Endothelial cell of umbilical vein (primary cell): ENCODE data around the gene DDR2. TPM values are rescaled to one million over a fixed set of nuclear protein-coding genes. Genes with fewer than 3 reads are reported as not detected.

Experiments used
- BruUV-seq: library from RNA; stranded (reverse); fragments of 400-500 nt; replicated peaks from 2 replicates; lab custom pipeline; 2021; lab: Mats Ljungman, UMichigan
- CTCF ChIA-PET: fragments of 300-600, 350-600 bp; sonication (Branson Sonifier 250); formaldehyde crosslinking; loops from one replicate; lab custom pipeline; 2021; ENCODE audit warnings: antibody characterized with exemption, inconsistent platforms; lab: Charles Lee
- POLR2A ChIA-PET: fragments of 300-600, 350-600 bp; sonication (Branson Sonifier 250); formaldehyde crosslinking; loops from one replicate; lab custom pipeline; 2021; ENCODE audit warnings: antibody characterized with exemption, inconsistent platforms; lab: Charles Lee
- DNase-seq: peaks from one replicate; pipeline ENCODE4 v3.0.0-alpha.2; 2011; ENCODE audit warnings: low read depth, low spot score
- FAIRE-seq: peaks from 2 replicates; lab custom pipeline; 2011; peaks lifted over from hg19 to GRCh38; lab: Jason Lieb, UNC
- H2AFZ ChIP-seq: 2 replicates; pipeline ENCODE4 v1.6.0; 2012; ENCODE audit warnings: low read depth, low read length, control low read depth, inconsistent platforms
- H3K27ac ChIP-seq: 2 replicates; pipeline ENCODE4 v1.5.1; 2011; ENCODE audit warnings: low read depth, mild to moderate bottlenecking, control low read depth, low read length, moderate library complexity; ENCODE audit not compliant: insufficient read depth
- H3K27me3 ChIP-seq, 2 experiments: 2 replicates each; pipeline versions ENCODE4 v1.6.0 to v1.6.1; 2011; ENCODE audit warnings: low read length in 2 of 2, mixed read lengths in 1 of 2; ENCODE audit not compliant: control insufficient read depth in 2 of 2, insufficient read depth in 2 of 2
- H3K36me3 ChIP-seq, 2 experiments: 2 replicates in 1 of 2; 3 replicates in 1 of 2; pipeline ENCODE4 v1.5.1; 2011; ENCODE audit warnings: low read length in 2 of 2, mild to moderate bottlenecking in 1 of 2, moderate library complexity in 1 of 2; ENCODE audit not compliant: control insufficient read depth in 2 of 2, insufficient read depth in 2 of 2; ENCODE audit errors: extremely low read depth in 1 of 2
- H3K4me1 ChIP-seq: 3 replicates; pipeline ENCODE4 v1.5.1; 2011; ENCODE audit warnings: mild to moderate bottlenecking, low read length; ENCODE audit not compliant: control insufficient read depth, insufficient read depth; ENCODE audit errors: extremely low read depth
- H3K4me2 ChIP-seq: 2 replicates; pipeline ENCODE4 v1.6.1; 2011; ENCODE audit warnings: low read length, control low read depth, mixed read lengths; ENCODE audit not compliant: insufficient read depth
- H3K4me3 ChIP-seq, 3 experiments: fragments of 200-600 bp in 1 of 3; sonication (generic), shearing (Covaris generic) in 1 of 3; replicated peaks in 1 of 3; 2 replicates each; pipeline ENCODE4 v1.5.1; 2011 to 2016; ENCODE audit warnings: control low read depth in 3 of 3, low read length in 3 of 3, mild to moderate bottlenecking in 2 of 3, inconsistent platforms in 1 of 3, low read depth in 1 of 3, moderate library complexity in 1 of 3; ENCODE audit not compliant: insufficient read depth in 1 of 3
- H3K79me2 ChIP-seq: 2 replicates; pipeline ENCODE4 v1.6.0; 2012; ENCODE audit warnings: low read length, inconsistent platforms; ENCODE audit not compliant: control insufficient read depth, insufficient read depth
- H3K9ac ChIP-seq: replicated peaks from 2 replicates; pipeline ENCODE3; 2011; ENCODE audit warnings: low read length, control low read depth; ENCODE audit not compliant: insufficient read depth; ENCODE audit errors: extremely low read depth
- H3K9me1 ChIP-seq: replicated peaks from 3 replicates; pipeline ENCODE4 v1.6.0; 2011; ENCODE audit warnings: mild to moderate bottlenecking, low read length; ENCODE audit not compliant: control insufficient read depth, insufficient read depth; ENCODE audit errors: extremely low read depth
- H3K9me3 ChIP-seq: replicated peaks from 2 replicates; pipeline ENCODE4 v1.5.1; 2012; ENCODE audit warnings: low read length, inconsistent platforms; ENCODE audit not compliant: control insufficient read depth, insufficient read depth
- H4K20me1 ChIP-seq: replicated peaks from 2 replicates; pipeline ENCODE3; 2011; ENCODE audit warnings: mild to moderate bottlenecking, low read length; ENCODE audit not compliant: control insufficient read depth, insufficient read depth; ENCODE audit errors: extremely low read depth
- EZH2 ChIP-seq: IDR thresholded peaks from 2 replicates; pipeline ENCODE4 v1.6.1; 2012; ENCODE audit warnings: borderline replicate concordance, low read depth, mild to moderate bottlenecking, moderate library complexity, low read length, inconsistent platforms; ENCODE audit not compliant: severe bottlenecking
- FOS ChIP-seq: IDR thresholded peaks from 2 replicates; pipeline ENCODE4 v1.6.1; 2011; ENCODE audit warnings: mild to moderate bottlenecking, low read length, moderate library complexity, borderline replicate concordance; ENCODE audit not compliant: insufficient read depth
- GATA2 ChIP-seq: IDR thresholded peaks from 2 replicates; pipeline ENCODE4 v1.7.0; 2011; ENCODE audit warnings: low read depth, mild to moderate bottlenecking, moderate library complexity, mixed read lengths, low read length; ENCODE audit not compliant: insufficient read length, insufficient read depth
- JUN ChIP-seq: IDR thresholded peaks from 2 replicates; pipeline ENCODE4 v1.6.1; 2011; ENCODE audit warnings: borderline replicate concordance, low read depth; ENCODE audit not compliant: insufficient read length, insufficient read depth
- MYC ChIP-seq: IDR thresholded peaks from one replicate; pipeline ENCODE4 v1.6.1; 2011; ENCODE audit warnings: mild to moderate bottlenecking, low read depth, low read length
- POLR2A ChIP-seq: IDR thresholded peaks from 2 replicates; pipeline ENCODE4 v1.6.1; 2012; ENCODE audit warnings: low read depth, mild to moderate bottlenecking, control low read depth, low read length
- POLR2AphosphoS5 ChIP-seq: IDR thresholded peaks from 2 replicates; pipeline ENCODE4 v1.6.1; 2012; ENCODE audit warnings: low read depth, mild to moderate bottlenecking, control low read depth, low read length, moderate library complexity; ENCODE audit not compliant: insufficient read depth
- dilution Hi-C: fragments of 300-500 bp; cut with MboI; formaldehyde crosslinking; loops from one replicate; pipeline ENCODE4 v1.15.0; 2019; ENCODE audit warnings: low sequenced_read_pairs; ENCODE audit not compliant: extremely low pct_ligation_motif_present
- intact Hi-C: fragments of 100-400 bp; cut with micrococcal nuclease; formaldehyde crosslinking; loops from one replicate; pipeline ENCODE4 v1.10.0; 2022
- polyA plus RNA-seq, 4 experiments: library from polyadenylated mRNA; depleted of rRNA in 3 of 4; stranded (reverse) in 3 of 4; unstranded in 1 of 4; fragments of >200 nt; gene quantifications; 2 replicates each; pipeline versions ENCODE4 v1.2.1 to v1.2.3, GENCODE V29; 2011 to 2012; ENCODE audit warnings: missing spikeins in 1 of 4
- total RNA-seq: library from RNA; stranded (reverse); gene quantifications from 2 replicates; pipeline ENCODE4 v1.2.3, GENCODE V29; 2021
- TF ChIP-seq, protein P1 (sequence below), 2 donors: IDR thresholded peaks; 1 replicate in 1 of 2; 2 replicates in 1 of 2; pipeline ENCODE4 v1.5.1; 2011; ENCODE audit warnings: low read length in 2 of 2, mild to moderate bottlenecking in 2 of 2, moderate library complexity in 2 of 2, control low read depth in 1 of 2, inconsistent platforms in 1 of 2, low read depth in 1 of 2; ENCODE audit not compliant: insufficient read depth in 1 of 2; ENCODE audit errors: extremely low read depth in 1 of 2
- TF ChIP-seq, protein P2 (sequence below): IDR thresholded peaks from 2 replicates; pipeline ENCODE4 v1.6.1; 2011; ENCODE audit not compliant: insufficient read depth, insufficient read length

The DDR2 gene
- total and polyA plus RNA-seq, 2 donors (not counting 3 experiments of a cell fraction or from before 2014, with no cell fraction given), result 27.8 to 30.8 TPM

GRCh38 chr1:162709132-162709860 lies 77.0 kb downstream of the DDR2 start:
- peak overlapping the region; percentile 5 for H3K27ac ChIP-seq
- peak; percentile 72 for FAIRE-seq
- H3K4me1 ChIP-seq, result peaks cover 27% of the 10 kb centered on the region
- BruUV-seq, result no TSS peak
- H4K20me1 ChIP-seq, result no peaks in the 10 kb centered on the region
- no peak for TF ChIP-seq GATA2
- TF ChIP-seq POLR2AphosphoS5, result no peak
- TF ChIP-seq POLR2A, result no peak
- TF ChIP-seq, protein P1, sequence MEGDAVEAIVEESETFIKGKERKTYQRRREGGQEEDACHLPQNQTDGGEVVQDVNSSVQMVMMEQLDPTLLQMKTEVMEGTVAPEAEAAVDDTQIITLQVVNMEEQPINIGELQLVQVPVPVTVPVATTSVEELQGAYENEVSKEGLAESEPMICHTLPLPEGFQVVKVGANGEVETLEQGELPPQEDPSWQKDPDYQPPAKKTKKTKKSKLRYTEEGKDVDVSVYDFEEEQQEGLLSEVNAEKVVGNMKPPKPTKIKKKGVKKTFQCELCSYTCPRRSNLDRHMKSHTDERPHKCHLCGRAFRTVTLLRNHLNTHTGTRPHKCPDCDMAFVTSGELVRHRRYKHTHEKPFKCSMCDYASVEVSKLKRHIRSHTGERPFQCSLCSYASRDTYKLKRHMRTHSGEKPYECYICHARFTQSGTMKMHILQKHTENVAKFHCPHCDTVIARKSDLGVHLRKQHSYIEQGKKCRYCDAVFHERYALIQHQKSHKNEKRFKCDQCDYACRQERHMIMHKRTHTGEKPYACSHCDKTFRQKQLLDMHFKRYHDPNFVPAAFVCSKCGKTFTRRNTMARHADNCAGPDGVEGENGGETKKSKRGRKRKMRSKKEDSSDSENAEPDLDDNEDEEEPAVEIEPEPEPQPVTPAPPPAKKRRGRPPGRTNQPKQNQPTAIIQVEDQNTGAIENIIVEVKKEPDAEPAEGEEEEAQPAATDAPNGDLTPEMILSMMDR (IDR thresholded peaks at IDR 0.05; ENCODE audit: extremely low read depth in 1 of 2, insufficient read depth in 1 of 2, low read depth in 1 of 2, low read length in 2 of 2), result no peak
- no peak for TF ChIP-seq FOS
- TF ChIP-seq, protein P2, sequence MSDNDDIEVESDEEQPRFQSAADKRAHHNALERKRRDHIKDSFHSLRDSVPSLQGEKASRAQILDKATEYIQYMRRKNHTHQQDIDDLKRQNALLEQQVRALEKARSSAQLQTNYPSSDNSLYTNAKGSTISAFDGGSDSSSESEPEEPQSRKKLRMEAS, result no peak
- TF ChIP-seq MYC, result no peak
- TF ChIP-seq EZH2, result no peak
- TF ChIP-seq JUN, result no peak
- H3K27me3 ChIP-seq, result no peaks in the 10 kb centered on the region
- no peak overlapping the region for H3K9ac ChIP-seq
- no peaks in the 10 kb centered on the region for H3K9me1 ChIP-seq
- ChIA-PET CTCF (interaction anchor here (1.1 to 1.9 kb wide), 3 partner anchors 13 to 81 kb away, joined by 3 to 8 read pairs (median 3); no protein-coding TSS in a partner anchor), POLR2A (no interaction called here)
- no peaks in the 10 kb centered on the region for H3K79me2 ChIP-seq
- H3K4me2 ChIP-seq, result no peak overlapping the region
- H2AFZ ChIP-seq, result no peak overlapping the region
- no peak overlapping the region for H3K4me3 ChIP-seq
- H3K9me3 ChIP-seq, result no peaks in the 10 kb centered on the region
- DNase-seq, result peak; percentile 64
- H3K36me3 ChIP-seq, result peaks cover 0 to 2% of the 10 kb centered on the region in 2 experiments
- dilution Hi-C loops (no loop called here), intact Hi-C loops (loop anchor here (1.0 kb wide), 1 partner anchor 18 kb away; no protein-coding TSS in a partner anchor)
